Eye (tissue), 1 donor: ENCODE measurements around the gene FAF2.
"Not testable (repeated sequence)": the region's sequence is repeated elsewhere in the genome, so short reads cannot be mapped to it uniquely, and the experiment has no call there.

ENCODE experiments used
- DNase-seq: peaks from one replicate; pipeline ENCODE4 v3.0.0-alpha.2; 2015

FAF2 gene

GRCh38 chr5:176418251-176418650, 29.9 kb upstream of the FAF2 start:
- no peak for DNase-seq

- DNase-seq, result no peak
Observed at GRCh38 chr5:176420086-176420485, 28.1 kb upstream of the FAF2 start.

DNA sequence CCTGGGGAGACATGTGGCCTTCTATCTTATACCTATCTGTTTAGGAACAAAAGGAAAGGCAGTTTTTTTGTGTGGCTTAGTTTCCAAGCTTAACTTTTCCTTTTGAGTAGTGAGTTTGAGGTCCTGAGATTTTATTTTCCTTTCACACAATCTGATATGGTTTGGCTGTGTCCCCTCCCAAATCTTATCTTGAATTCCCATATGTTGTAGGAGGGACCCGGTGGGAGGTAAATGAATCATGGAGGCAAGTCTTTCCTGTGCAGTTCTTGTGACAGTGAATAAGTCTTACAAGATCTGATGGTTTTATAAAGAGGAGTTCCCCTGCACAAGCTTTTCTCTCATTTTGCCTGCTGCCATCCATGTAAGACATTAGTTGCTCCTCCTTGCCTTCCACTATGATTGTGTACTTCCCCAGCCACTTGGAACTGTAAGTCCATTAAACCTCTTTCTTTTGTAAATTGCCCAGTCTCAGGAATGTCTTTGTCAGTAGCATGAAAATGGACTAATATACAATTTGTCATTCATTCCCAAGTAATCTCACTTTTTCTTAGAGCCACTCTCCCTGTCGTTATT, 27.1 kb upstream of the FAF2 start:
- no peak for DNase-seq

DNA sequence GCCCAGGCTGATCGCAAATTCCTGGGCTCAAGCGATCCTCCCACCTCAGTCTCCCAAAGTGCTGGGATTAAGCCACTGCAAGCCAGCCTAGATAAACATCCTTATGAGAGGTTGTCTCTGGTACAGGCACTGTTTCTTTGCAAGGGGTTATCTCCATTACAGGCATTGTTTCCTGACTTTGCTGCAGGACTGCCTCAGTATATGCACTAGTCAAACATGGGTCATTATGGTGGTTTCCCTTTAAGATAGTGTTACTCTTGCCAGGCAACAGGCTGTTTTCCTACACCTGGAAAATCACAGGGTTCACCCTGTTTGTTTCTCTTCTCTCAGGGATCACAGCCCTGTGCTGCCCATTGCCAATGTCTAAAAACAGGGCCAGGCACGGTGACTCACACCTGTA, 24.0 kb upstream of the FAF2 start:
- no peak for DNase-seq

DNA sequence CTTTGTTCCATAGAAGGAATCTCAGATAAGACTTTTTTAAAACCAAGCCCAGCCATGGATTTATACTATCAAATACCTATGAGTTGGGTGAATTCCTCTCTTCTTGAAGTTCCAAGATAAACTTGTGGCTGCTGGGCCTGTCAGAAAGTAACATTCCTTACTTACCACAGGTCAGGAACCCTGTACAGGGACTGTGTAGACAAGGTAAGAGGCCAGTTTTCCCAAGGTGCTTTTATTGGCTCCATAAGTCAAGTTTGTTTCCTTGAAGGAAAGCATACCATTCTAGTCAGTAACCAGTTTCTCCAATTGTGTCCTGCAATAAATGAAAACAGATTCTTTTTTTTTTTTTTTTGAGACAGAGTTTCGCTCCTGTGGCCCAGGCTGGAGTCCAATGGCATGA, 23.0 kb upstream of the FAF2 start:
- DNase-seq, result no peak

GRCh38 chr5:176425791-176426190, 22.4 kb upstream of the FAF2 start:
- no peak for DNase-seq

GRCh38 chr5:176426876-176427275, 21.3 kb upstream of the FAF2 start:
- DNase-seq, result no peak

- DNase-seq, result no peak
Observed at GRCh38 chr5:176427971-176428370, 20.2 kb upstream of the FAF2 start.

- no peak for DNase-seq
Observed at GRCh38 chr5:176429972-176430371, 18.2 kb upstream of the FAF2 start.

- DNase-seq, result no peak
Observed at GRCh38 chr5:176432707-176433106, 15.5 kb upstream of the FAF2 start.

DNA sequence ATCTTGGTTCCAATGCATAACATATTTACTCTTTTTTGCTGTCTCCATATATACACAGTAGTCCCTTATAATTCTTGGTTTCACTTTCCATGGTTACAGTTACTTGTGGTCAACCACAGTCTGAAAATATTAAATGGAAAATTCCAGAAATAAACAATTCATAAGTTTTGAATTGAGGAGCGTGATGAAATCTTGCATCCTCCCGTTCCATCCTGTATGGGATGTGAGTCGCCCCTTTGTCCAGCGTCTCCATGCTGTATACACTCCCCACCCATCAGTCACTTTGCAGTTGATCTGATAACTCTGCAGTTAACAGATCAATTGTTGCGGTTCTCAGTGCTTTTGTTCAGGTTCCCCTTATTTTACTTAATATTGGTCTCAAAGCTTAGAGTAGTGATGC, 11.5 kb upstream of the FAF2 start:
- no peak for DNase-seq

DNA sequence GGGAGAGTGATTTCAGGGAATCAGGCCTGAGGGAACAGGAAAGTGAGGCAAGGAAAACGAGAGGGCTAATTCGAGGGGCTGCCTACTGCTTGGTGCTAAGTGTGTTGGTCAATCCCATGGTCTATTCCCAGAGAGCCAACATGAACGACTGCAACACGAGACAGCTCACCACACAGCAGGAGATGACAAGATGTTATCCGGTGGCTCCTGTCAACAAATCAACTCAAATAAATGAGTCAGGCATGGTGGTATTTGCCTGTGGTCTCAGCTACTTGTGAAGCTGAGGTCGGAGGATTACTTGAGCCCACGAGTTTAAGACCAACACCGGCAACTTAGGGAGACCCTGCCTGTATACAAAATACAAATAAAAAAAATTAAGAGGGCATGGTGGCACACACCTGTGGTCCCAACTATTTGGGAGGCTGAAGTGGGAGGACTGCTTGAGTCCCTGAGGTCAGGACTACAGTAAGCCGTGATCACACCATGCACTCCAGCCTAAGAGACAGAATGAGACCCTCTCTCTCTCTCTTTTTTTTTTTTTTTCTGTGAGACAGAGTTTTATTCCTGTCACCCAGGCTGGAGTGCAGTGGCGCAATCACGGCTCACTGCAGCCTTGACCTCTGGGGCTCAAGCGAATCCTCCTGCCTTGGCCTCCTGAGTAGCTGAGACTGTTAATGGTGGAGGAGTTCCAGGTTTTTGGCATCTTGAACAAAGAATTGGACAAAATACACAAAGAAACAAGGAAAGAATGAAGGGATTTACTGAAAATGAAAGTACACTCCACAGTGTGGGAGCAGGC, 9.0 kb upstream of the FAF2 start:
- DNase-seq, result no peak

GRCh38 chr5:176440927-176441706, 7.1 kb upstream of the FAF2 start:
- DNase-seq, result no peak

GRCh38 chr5:176441921-176442323, 6.3 kb upstream of the FAF2 start:
- DNase-seq, result no peak

DNA sequence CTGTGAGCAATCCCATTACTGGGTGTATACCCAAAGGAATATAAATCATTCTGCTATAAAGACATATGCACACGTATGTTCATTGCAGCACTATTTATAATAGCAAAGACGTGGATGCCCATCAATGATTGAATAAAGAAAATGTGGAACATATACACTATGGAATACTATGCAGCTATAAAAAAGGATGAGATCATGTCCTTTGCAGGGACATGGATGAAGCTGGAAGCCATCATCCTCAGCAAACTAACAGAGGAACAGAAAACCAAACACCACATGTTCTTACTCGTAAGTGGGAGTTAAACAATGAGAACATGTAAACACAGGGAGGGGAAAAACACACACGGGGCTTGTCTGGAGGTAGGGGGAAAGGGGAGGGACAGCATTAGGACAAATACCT, 5.3 kb upstream of the FAF2 start:
- not testable (repeated sequence) for DNase-seq

DNA sequence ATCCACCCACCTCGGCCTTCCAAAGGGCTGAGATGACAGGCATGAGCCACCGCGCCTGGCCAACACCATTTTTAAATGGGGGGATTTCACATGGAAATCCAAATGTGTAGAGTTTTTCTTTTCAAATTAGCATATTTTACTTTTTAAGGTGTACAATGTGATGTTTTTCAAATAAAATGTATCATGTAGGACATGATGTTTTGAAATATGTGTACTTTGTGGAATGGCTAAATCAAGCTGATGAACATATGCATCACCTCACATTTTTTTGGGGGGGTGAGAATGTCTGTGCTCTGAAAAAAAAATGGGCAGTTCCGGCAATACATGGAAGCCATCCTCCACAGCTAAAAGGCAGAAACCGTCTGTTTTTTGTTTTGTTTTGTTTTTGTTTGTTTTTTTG, 3.4 kb upstream of the FAF2 start:
- no peak for DNase-seq

DNA sequence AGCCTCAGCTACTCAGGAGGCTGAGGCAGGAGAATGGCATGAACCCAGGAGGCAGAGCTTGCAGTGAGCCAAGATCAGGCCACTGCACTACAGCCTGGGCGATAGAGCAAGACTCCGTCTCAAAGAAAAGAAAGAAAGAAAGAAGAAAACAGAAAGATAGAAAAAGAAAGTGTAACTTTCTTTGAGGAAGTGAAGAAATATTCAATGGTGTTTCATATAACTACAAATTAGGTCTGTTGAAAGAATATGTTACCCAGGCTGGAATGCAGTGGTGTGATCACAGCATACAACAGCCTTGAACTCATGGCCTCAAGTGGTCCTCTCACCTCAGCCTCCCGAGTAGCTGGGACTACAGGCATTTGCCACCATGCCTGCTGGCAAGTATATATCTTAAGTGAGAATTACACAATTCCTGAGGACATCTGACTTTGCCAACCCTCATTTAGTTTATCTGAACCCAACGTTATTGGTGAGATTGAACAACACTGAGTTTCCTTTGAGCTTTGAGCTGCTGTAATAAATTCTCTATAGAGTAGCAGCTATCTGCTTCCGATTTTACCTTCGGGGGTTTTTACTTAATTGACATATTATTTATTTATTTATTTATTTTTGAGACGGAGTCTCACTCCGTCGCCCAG, 2.0 kb upstream of the FAF2 start:
- no peak for DNase-seq

GRCh38 chr5:176446884-176447590, 1.1 kb upstream of the FAF2 start:
- no peak for DNase-seq

DNA sequence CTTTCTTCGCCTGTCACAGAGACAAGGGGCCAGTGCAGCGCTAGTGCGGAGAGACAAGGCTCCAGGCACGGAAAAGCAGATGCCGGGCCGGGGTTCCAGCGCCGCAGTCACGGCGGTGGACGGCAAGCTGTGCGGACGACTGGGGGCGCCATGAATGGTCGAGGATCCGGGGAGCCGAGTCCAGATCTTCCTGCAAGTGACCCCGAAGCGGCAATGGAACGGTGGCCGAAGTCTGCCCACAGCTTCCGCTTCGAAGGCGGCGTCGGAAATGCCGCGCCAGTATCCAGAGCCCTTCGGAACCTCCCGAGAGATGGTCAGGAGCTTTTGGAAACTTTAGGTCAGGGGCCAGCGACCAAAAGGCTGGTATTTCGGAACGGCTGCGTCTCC, 601 bp upstream of the FAF2 start:
- DNase-seq, result no peak

GRCh38 chr5:176450077-176450476, 1.9 kb downstream of the FAF2 start:
- DNase-seq, result no peak

GRCh38 chr5:176454724-176455394, 6.7 kb downstream of the FAF2 start:
- DNase-seq, result no peak

GRCh38 chr5:176458904-176459561, 10.8 kb downstream of the FAF2 start:
- DNase-seq, result no peak
